WTC11 (cell line): Measurements from ENCODE around the gene IRF2. TPM values are rescaled to one million over a fixed set of nuclear protein-coding genes. Genes with fewer than 3 reads are reported as not detected.
A peak's percentile ranks its signal among the peaks of the same experiment; 100 is the strongest.
"Not testable (repeated sequence)": the region's sequence is repeated elsewhere in the genome, so short reads cannot be mapped to it uniquely, and the experiment has no call there.

Experiments used
- ATAC-seq: fragments of 200-7000 bp; cut with Tn5 transposase; 2 replicates; pipeline ENCODE4 v1.10.0; 2021; ENCODE audit warnings: mild to moderate bottlenecking, moderate library complexity
- CTCF ChIA-PET: fragments of 300-600 bp; sonication (Branson Sonifier 250); formaldehyde crosslinking; loops from one replicate; lab custom pipeline; 2021; ENCODE audit warnings: antibody characterized with exemption; lab: Charles Lee
- POLR2A ChIA-PET: fragments of 350-600 bp; sonication (Branson Sonifier 250); formaldehyde crosslinking; loops from one replicate; lab custom pipeline; 2021; ENCODE audit warnings: antibody characterized with exemption; lab: Charles Lee
- DNase-seq: peaks from one replicate; pipeline ENCODE4 v3.0.0; 2021; ENCODE audit warnings: low spot score
- H3K27ac Mint-ChIP-seq: 2 replicates; pipeline ENCODE4 v1.8.0; 2021; ENCODE audit warnings: mixed read lengths
- H3K27me3 Mint-ChIP-seq: 2 replicates; pipeline ENCODE4 v1.8.0; 2021; ENCODE audit warnings: low read depth, mild to moderate bottlenecking, moderate library complexity, mixed read lengths
- H3K36me3 Mint-ChIP-seq: 2 replicates; pipeline ENCODE4 v1.8.0; 2021; ENCODE audit warnings: mixed read lengths
- H3K4me1 Mint-ChIP-seq: 2 replicates; pipeline ENCODE4 v1.8.0; 2022; ENCODE audit warnings: mixed read lengths
- H3K4me3 Mint-ChIP-seq: 2 replicates; pipeline ENCODE4 v1.8.0; 2021; ENCODE audit warnings: mild to moderate bottlenecking, moderate library complexity, mixed read lengths
- H3K9me3 Mint-ChIP-seq: 2 replicates; pipeline ENCODE4 v1.8.0; 2021; ENCODE audit warnings: mixed read lengths
- CBFB ChIP-seq: sonication (generic); formaldehyde crosslinking; IDR thresholded peaks from 2 replicates; pipeline ENCODE4 v1.8.1; 2022; ENCODE audit warnings: mild to moderate bottlenecking, low read depth, missing genetic modification reagents
- E2F4 ChIP-seq: sonication (generic); formaldehyde crosslinking; IDR thresholded peaks from 2 replicates; pipeline ENCODE4 v1.8.1; 2022; ENCODE audit warnings: low read depth, mild to moderate bottlenecking, moderate library complexity, missing genetic modification reagents, borderline replicate concordance
- FOXJ3 ChIP-seq: sonication (generic); formaldehyde crosslinking; IDR thresholded peaks from 2 replicates; pipeline ENCODE4 v1.9.0; 2021; ENCODE audit warnings: missing genetic modification reagents, mild to moderate bottlenecking, borderline replicate concordance
- JAZF1 ChIP-seq: fragments of 250-450 bp; sonication (Bioruptor Pico); IDR thresholded peaks from 2 replicates; pipeline ENCODE4 v1.9.0; 2021; ENCODE audit warnings: moderate library complexity, mild to moderate bottlenecking, inconsistent platforms
- NFE2L1 ChIP-seq: sonication (generic); formaldehyde crosslinking; IDR thresholded peaks from 2 replicates; pipeline ENCODE4 v1.8.1; 2023; ENCODE audit warnings: missing genetic modification reagents
- NR1H2 ChIP-seq: sonication (generic); formaldehyde crosslinking; IDR thresholded peaks from 2 replicates; pipeline ENCODE4 v1.9.0; 2021; ENCODE audit warnings: mild to moderate bottlenecking, moderate library complexity, missing genetic modification reagents
- SMAD3 ChIP-seq: sonication (generic); formaldehyde crosslinking; IDR thresholded peaks from 2 replicates; pipeline ENCODE4 v1.8.0; 2022; ENCODE audit warnings: missing genetic modification reagents, mild to moderate bottlenecking, borderline replicate concordance
- ZNF219 ChIP-seq: sonication (generic); formaldehyde crosslinking; IDR thresholded peaks from 2 replicates; pipeline ENCODE4 v1.8.0; 2023; ENCODE audit warnings: missing genetic modification reagents, mild to moderate bottlenecking, borderline replicate concordance
- total RNA-seq: library from RNA; stranded (reverse); gene quantifications from 3 replicates; pipeline ENCODE4 v1.2.3, GENCODE V29; 2021
- TF ChIP-seq, protein P1 (sequence below): sonication (generic); formaldehyde crosslinking; IDR thresholded peaks from 2 replicates; pipeline ENCODE4 v1.8.1; 2023; ENCODE audit warnings: mild to moderate bottlenecking, missing genetic modification reagents, borderline replicate concordance
- TF ChIP-seq, protein P2 (sequence below): sonication (generic); formaldehyde crosslinking; IDR thresholded peaks from 2 replicates; pipeline ENCODE4 v1.8.1; 2023; ENCODE audit warnings: mild to moderate bottlenecking, missing genetic modification reagents, moderate library complexity
- TF ChIP-seq, protein P3 (sequence below): sonication (generic); formaldehyde crosslinking; IDR thresholded peaks from 2 replicates; pipeline ENCODE4 v1.8.1; 2023; ENCODE audit warnings: mild to moderate bottlenecking, missing genetic modification reagents

The IRF2 gene
- total RNA-seq, 1 experiment from 2014 or later, result 11.8 TPM

DNA sequence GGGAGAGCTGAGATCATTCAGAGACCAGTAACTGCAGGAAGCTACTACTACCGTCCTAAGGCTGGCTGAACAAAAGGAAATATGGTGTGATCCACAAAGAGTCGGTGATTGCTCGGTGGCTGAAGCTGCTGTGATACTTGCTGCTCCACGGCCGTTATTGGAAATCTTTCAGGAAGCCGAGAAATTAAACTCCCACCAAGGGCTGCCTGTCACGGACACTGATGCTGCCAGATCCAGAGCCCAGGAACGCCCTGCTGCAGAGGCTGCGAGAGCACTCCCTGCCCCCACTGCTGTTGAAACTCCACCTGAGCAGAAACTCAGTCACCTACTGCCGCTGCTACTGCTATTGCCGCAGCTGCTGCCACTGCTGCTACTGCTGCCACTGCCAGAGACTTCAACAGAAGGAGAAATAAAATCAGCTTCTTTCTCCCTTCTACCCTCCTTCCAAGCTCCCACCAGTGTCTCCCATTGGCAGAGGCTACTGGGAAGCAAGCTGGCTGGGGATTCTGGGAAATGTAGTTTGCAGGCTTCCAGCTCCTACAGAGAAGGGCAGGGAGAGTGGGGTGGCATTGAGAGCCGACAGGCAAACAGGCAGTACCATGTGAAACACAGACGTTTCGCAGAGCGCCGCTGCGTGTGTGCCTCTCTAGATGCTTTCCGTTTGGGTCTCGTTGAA, 130.7 kb downstream of the IRF2 start (continued):
- TF ChIP-seq, protein P1, sequence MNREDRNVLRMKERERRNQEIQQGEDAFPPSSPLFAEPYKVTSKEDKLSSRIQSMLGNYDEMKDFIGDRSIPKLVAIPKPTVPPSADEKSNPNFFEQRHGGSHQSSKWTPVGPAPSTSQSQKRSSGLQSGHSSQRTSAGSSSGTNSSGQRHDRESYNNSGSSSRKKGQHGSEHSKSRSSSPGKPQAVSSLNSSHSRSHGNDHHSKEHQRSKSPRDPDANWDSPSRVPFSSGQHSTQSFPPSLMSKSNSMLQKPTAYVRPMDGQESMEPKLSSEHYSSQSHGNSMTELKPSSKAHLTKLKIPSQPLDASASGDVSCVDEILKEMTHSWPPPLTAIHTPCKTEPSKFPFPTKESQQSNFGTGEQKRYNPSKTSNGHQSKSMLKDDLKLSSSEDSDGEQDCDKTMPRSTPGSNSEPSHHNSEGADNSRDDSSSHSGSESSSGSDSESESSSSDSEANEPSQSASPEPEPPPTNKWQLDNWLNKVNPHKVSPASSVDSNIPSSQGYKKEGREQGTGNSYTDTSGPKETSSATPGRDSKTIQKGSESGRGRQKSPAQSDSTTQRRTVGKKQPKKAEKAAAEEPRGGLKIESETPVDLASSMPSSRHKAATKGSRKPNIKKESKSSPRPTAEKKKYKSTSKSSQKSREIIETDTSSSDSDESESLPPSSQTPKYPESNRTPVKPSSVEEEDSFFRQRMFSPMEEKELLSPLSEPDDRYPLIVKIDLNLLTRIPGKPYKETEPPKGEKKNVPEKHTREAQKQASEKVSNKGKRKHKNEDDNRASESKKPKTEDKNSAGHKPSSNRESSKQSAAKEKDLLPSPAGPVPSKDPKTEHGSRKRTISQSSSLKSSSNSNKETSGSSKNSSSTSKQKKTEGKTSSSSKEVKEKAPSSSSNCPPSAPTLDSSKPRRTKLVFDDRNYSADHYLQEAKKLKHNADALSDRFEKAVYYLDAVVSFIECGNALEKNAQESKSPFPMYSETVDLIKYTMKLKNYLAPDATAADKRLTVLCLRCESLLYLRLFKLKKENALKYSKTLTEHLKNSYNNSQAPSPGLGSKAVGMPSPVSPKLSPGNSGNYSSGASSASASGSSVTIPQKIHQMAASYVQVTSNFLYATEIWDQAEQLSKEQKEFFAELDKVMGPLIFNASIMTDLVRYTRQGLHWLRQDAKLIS (CRISPR knock-in tag), result no peak

GRCh38 chr4:184342857-184343237, 131.5 kb downstream of the IRF2 start:
- H3K9me3 Mint-ChIP-seq, H3K36me3 Mint-ChIP-seq, DNase-seq, ATAC-seq, H3K27me3 Mint-ChIP-seq: not testable (repeated sequence)
- H3K27ac Mint-ChIP-seq, result peak overlapping the region; percentile 94
- ChIA-PET POLR2A (interaction anchor here (1.1 to 1.5 kb wide), 2 partner anchors 24 to 391 kb away, joined by 4 read pairs; partner anchors contain the start of gene CENPU), CTCF (interaction anchor here (0.8 kb wide), 1 partner anchor 47 kb away, joined by 3 read pairs; no protein-coding TSS in a partner anchor)
- peaks cover 27% of the 10 kb centered on the region for H3K4me1 Mint-ChIP-seq
- peak overlapping the region; percentile 86 for H3K4me3 Mint-ChIP-seq

GRCh38 chr4:184342167-184342856, 132.0 kb downstream of the IRF2 start:
- peaks cover 12% of the 10 kb centered on the region for H3K9me3 Mint-ChIP-seq
- H3K36me3 Mint-ChIP-seq, result 0 out of 2 replicates have a peak, but pooled peaks cover 5% of the 10 kb centered on the region
- CTCF ChIA-PET, result interaction anchor here (0.8 kb wide), 1 partner anchor 47 kb away, joined by 3 read pairs; no protein-coding TSS in a partner anchor
- H3K4me3 Mint-ChIP-seq, result peak overlapping the region; percentile 86
- ATAC-seq (no peak), DNase-seq (no peak)
- POLR2A ChIA-PET, result interaction anchor here (1.0 kb wide), 1 partner anchor 11 kb away, joined by 3 read pairs; no protein-coding TSS in a partner anchor
- peaks cover 22% of the 10 kb centered on the region for H3K4me1 Mint-ChIP-seq
- no peak overlapping the region for H3K27ac Mint-ChIP-seq
- H3K27me3 Mint-ChIP-seq, result no peaks in the 10 kb centered on the region
- TF ChIP-seq E2F4, result no peak
- TF ChIP-seq, protein P2, sequence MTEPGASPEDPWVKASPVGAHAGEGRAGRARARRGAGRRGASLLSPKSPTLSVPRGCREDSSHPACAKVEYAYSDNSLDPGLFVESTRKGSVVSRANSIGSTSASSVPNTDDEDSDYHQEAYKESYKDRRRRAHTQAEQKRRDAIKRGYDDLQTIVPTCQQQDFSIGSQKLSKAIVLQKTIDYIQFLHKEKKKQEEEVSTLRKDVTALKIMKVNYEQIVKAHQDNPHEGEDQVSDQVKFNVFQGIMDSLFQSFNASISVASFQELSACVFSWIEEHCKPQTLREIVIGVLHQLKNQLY (CRISPR knock-in tag), result no peak
- TF ChIP-seq ZNF219 (CRISPR knock-in tag), result no peak
- no peak for TF ChIP-seq NFE2L1 (CRISPR knock-in tag)
- no peak for TF ChIP-seq FOXJ3 (CRISPR knock-in tag)
- no peak for TF ChIP-seq NR1H2
- TF ChIP-seq CBFB, result no peak
- no peak for TF ChIP-seq JAZF1 (CRISPR knock-in tag)
- TF ChIP-seq SMAD3 (CRISPR knock-in tag), result no peak
- TF ChIP-seq, protein P3, sequence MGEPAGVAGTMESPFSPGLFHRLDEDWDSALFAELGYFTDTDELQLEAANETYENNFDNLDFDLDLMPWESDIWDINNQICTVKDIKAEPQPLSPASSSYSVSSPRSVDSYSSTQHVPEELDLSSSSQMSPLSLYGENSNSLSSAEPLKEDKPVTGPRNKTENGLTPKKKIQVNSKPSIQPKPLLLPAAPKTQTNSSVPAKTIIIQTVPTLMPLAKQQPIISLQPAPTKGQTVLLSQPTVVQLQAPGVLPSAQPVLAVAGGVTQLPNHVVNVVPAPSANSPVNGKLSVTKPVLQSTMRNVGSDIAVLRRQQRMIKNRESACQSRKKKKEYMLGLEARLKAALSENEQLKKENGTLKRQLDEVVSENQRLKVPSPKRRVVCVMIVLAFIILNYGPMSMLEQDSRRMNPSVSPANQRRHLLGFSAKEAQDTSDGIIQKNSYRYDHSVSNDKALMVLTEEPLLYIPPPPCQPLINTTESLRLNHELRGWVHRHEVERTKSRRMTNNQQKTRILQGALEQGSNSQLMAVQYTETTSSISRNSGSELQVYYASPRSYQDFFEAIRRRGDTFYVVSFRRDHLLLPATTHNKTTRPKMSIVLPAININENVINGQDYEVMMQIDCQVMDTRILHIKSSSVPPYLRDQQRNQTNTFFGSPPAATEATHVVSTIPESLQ (CRISPR knock-in tag), result no peak
- TF ChIP-seq, all 79 proteins: peak for 0
